Measurements from ENCODE around the gene CPEB2.

Gene CPEB2

DNA sequence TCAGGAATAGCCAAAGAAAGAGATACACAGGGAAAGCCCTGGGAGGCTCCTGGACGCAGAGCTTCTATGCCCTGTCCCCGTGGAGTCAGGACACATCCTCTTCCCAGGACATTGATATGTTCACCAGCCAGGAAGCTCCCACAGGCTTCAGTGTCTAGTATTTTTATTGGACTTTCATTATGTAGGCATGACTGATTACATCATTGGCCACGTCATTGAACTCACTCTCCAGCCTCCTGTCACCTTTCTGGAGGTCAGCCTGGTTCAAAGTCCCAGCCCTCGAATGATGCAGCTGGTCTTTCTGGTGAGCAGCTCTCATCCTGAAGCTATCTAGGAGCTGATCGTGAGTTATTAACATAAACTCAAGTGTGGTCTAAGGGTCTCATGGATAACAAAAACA is 104.1 kb downstream of the CPEB2 start:
- H2BK12ac ChIP-seq (ENCODE audit: low read length) = no peak overlapping the region
- no peak overlapping the region for H3K4me3 ChIP-seq (ENCODE audit: low read length in 2 of 2)
- H3K14ac ChIP-seq (ENCODE audit: low read length) = no peak overlapping the region
- no peak overlapping the region for H3K18ac ChIP-seq (ENCODE audit: low read length)
- no peak overlapping the region for H3K27ac ChIP-seq (replicated peaks; ENCODE audit: low read length)
- H3K9me3 ChIP-seq (replicated peaks in 1 of 2; ENCODE audit: control insufficient read depth in 2 of 2, insufficient read depth in 1 of 2, low read depth in 1 of 2, low read length in 2 of 2) = no peaks in the 10 kb centered on the region
- no peak overlapping the region for H4K8ac ChIP-seq (ENCODE audit: low read depth, low read length)
- DNase-seq (ENCODE audit: low spot score) = no peak
- no peak overlapping the region for H2BK15ac ChIP-seq (ENCODE audit: low read length)
- no peak overlapping the region for H4K91ac ChIP-seq (ENCODE audit: low read depth, low read length, poor library complexity)
- H3K9ac ChIP-seq (ENCODE audit: low read depth, low read length, poor library complexity) = no peak overlapping the region
- no peak overlapping the region for H2BK120ac ChIP-seq (ENCODE audit: low read depth, low read length)
- no peak overlapping the region for H3K4ac ChIP-seq (ENCODE audit: low read length)
- H3K79me1 ChIP-seq (ENCODE audit: low read depth, low read length) = no peaks in the 10 kb centered on the region
- H3K4me2 ChIP-seq (ENCODE audit: insufficient read depth, low read length, poor library complexity, severe bottlenecking) = no peak overlapping the region
- no peaks in the 10 kb centered on the region for H3K36me3 ChIP-seq (replicated peaks in 1 of 2; ENCODE audit: control insufficient read depth in 2 of 2, insufficient read depth in 2 of 2, low read length in 2 of 2)
- WGBS, 2 donors (ENCODE audit: extremely low coverage in 2 of 2, insufficient read length in 2 of 2, insufficient replicate concordance in 1 of 2) = no CpG with 5 or more reads among the region's 5 CpGs
- H3K23ac ChIP-seq (ENCODE audit: low read depth, low read length, poor library complexity) = no peak overlapping the region
- H3K27me3 ChIP-seq (ENCODE audit: control insufficient read depth in 3 of 3, insufficient read depth in 3 of 3, low read depth in 1 of 3, low read length in 3 of 3) = no peaks in the 10 kb centered on the region
- H2AFZ ChIP-seq (ENCODE audit: low read length) = no peak overlapping the region
- H2BK5ac ChIP-seq (ENCODE audit: low read length) = no peak overlapping the region
- no peaks in the 10 kb centered on the region for H3K4me1 ChIP-seq (ENCODE audit: control insufficient read depth in 2 of 2, insufficient read depth in 1 of 2, low read depth in 1 of 2, low read length in 2 of 2)
- no peak overlapping the region for H2AK5ac ChIP-seq (ENCODE audit: low read depth, low read length)

DNA sequence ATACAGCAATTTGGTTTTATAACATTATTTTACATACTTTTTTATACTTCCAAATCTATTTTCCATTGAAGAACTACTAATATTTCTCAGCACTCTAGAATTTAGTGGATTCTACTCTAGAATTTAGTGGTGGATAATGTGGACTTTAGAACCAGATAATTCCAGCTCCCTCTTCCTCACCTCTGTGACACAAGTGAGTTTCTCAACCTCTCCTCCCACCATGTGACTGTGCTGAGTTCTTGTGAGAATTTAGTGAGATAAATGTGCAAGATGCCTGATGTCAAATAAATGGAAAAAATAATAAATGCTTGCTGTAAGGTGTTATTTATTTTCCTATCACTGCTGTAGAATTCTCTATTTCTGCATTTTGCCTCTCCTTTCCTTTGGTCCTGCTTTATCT is 107.3 kb downstream of the CPEB2 start:
- Histone ChIP-seq H3K36me3 (replicated peaks in 1 of 2; ENCODE audit: control insufficient read depth in 2 of 2, insufficient read depth in 2 of 2, low read length in 2 of 2) (no peaks in the 10 kb centered on the region), H3K4me2 (ENCODE audit: insufficient read depth, low read length, poor library complexity, severe bottlenecking) (no peak overlapping the region), H2BK120ac (ENCODE audit: low read depth, low read length) (no peak overlapping the region), H3K23ac (ENCODE audit: low read depth, low read length, poor library complexity) (no peak overlapping the region), H3K27ac (replicated peaks; ENCODE audit: low read length) (no peak overlapping the region), H3K9ac (ENCODE audit: low read depth, low read length, poor library complexity) (no peak overlapping the region), H2BK5ac (ENCODE audit: low read length) (no peak overlapping the region), H3K4ac (ENCODE audit: low read length) (no peak overlapping the region), H3K79me1 (ENCODE audit: low read depth, low read length) (no peaks in the 10 kb centered on the region), H3K4me1 (ENCODE audit: control insufficient read depth in 2 of 2, insufficient read depth in 1 of 2, low read depth in 1 of 2, low read length in 2 of 2) (no peaks in the 10 kb centered on the region), H2AK5ac (ENCODE audit: low read depth, low read length) (no peak overlapping the region), H2AFZ (ENCODE audit: low read length) (no peak overlapping the region), H3K4me3 (ENCODE audit: low read length in 2 of 2) (no peak overlapping the region), H3K9me3 (replicated peaks in 1 of 2; ENCODE audit: control insufficient read depth in 2 of 2, insufficient read depth in 1 of 2, low read depth in 1 of 2, low read length in 2 of 2) (no peaks in the 10 kb centered on the region), H4K8ac (ENCODE audit: low read depth, low read length) (no peak overlapping the region), H2BK12ac (ENCODE audit: low read length) (no peak overlapping the region), H2BK15ac (ENCODE audit: low read length) (no peak overlapping the region), H3K18ac (ENCODE audit: low read length) (no peak overlapping the region), H3K14ac (ENCODE audit: low read length) (no peak overlapping the region), H3K27me3 (ENCODE audit: control insufficient read depth in 3 of 3, insufficient read depth in 3 of 3, low read depth in 1 of 3, low read length in 3 of 3) (no peaks in the 10 kb centered on the region), H4K91ac (ENCODE audit: low read depth, low read length, poor library complexity) (no peak overlapping the region)
- no peak for DNase-seq (ENCODE audit: low spot score)

DNA sequence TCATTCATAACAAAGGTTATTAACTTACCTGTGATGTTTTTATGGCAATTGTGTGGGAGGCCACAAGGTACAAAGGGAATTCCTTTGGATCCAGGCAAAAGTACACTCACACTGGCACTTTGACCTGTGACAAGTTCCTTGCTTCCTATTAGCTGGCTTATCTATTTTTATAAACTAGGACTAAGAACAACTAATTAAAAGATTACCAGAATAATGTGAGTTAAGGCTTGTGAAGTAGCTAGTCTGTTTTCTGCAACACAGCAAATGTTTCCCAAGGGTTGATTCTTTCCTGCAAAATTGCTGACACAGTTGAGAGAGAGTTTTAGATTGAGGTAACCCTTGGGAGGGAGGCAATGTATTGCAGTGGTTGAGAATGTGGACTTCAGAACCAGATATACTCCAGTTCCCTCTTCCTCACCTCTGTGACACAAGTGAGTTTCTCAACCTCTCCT is 107.9 kb downstream of the CPEB2 start:
- H4K91ac ChIP-seq (ENCODE audit: low read depth, low read length, poor library complexity) = no peak overlapping the region
- no peak overlapping the region for H3K27ac ChIP-seq (replicated peaks; ENCODE audit: low read length)
- H3K4me3 ChIP-seq (ENCODE audit: low read length in 2 of 2) = no peak overlapping the region
- no peaks in the 10 kb centered on the region for H3K4me1 ChIP-seq (ENCODE audit: control insufficient read depth in 2 of 2, insufficient read depth in 1 of 2, low read depth in 1 of 2, low read length in 2 of 2)
- H3K4me2 ChIP-seq (ENCODE audit: insufficient read depth, low read length, poor library complexity, severe bottlenecking) = no peak overlapping the region
- H2BK12ac ChIP-seq (ENCODE audit: low read length) = no peak overlapping the region
- H4K8ac ChIP-seq (ENCODE audit: low read depth, low read length) = no peak overlapping the region
- no peak overlapping the region for H2BK15ac ChIP-seq (ENCODE audit: low read length)
- no peak overlapping the region for H3K14ac ChIP-seq (ENCODE audit: low read length)
- no peak overlapping the region for H2AFZ ChIP-seq (ENCODE audit: low read length)
- H2BK120ac ChIP-seq (ENCODE audit: low read depth, low read length) = no peak overlapping the region
- H3K9ac ChIP-seq (ENCODE audit: low read depth, low read length, poor library complexity) = no peak overlapping the region
- no peak overlapping the region for H3K18ac ChIP-seq (ENCODE audit: low read length)
- no peak overlapping the region for H2BK5ac ChIP-seq (ENCODE audit: low read length)
- H3K4ac ChIP-seq (ENCODE audit: low read length) = no peak overlapping the region
- H3K36me3 ChIP-seq (replicated peaks in 1 of 2; ENCODE audit: control insufficient read depth in 2 of 2, insufficient read depth in 2 of 2, low read length in 2 of 2) = no peaks in the 10 kb centered on the region
- no peak overlapping the region for H3K23ac ChIP-seq (ENCODE audit: low read depth, low read length, poor library complexity)
- H2AK5ac ChIP-seq (ENCODE audit: low read depth, low read length) = no peak overlapping the region
- H3K27me3 ChIP-seq (ENCODE audit: control insufficient read depth in 3 of 3, insufficient read depth in 3 of 3, low read depth in 1 of 3, low read length in 3 of 3) = no peaks in the 10 kb centered on the region
- H3K79me1 ChIP-seq (ENCODE audit: low read depth, low read length) = no peaks in the 10 kb centered on the region
- DNase-seq (ENCODE audit: low spot score) = no peak
- H3K9me3 ChIP-seq (replicated peaks in 1 of 2; ENCODE audit: control insufficient read depth in 2 of 2, insufficient read depth in 1 of 2, low read depth in 1 of 2, low read length in 2 of 2) = no peaks in the 10 kb centered on the region

DNA sequence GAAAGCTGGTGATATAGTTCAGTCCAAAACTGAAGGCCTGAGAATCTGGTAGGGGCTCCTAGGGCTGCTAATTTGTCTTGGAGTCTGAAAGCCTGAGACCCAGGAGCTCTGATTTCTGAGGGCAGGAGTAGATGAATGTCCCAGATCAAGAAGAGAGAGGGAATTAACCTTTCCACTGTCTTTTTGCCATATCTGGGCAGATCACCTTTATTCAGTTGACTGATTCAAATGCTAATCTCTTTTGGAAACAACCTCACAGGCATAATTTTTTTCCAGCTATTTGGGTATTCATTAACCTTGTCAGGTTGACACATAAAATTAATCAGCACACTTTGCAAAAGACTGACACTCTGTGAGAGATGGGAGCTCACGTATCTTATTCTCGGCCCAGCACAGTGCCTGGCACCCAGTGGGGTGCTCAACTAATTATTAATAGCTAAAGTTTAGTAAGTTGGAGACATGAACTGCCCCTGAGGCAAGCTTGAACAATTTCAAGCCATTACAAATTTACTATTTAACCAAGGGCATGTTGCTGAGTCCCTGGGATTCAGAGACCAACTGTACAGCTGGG is 114.3 kb downstream of the CPEB2 start:
- Histone ChIP-seq H2AFZ (ENCODE audit: low read length) (no peak overlapping the region), H2BK120ac (ENCODE audit: low read depth, low read length) (no peak overlapping the region), H3K27ac (replicated peaks; ENCODE audit: low read length) (no peak overlapping the region), H2AK5ac (ENCODE audit: low read depth, low read length) (no peak overlapping the region), H2BK12ac (ENCODE audit: low read length) (no peak overlapping the region), H3K79me1 (ENCODE audit: low read depth, low read length) (no peaks in the 10 kb centered on the region), H3K9me3 (replicated peaks in 1 of 2; ENCODE audit: control insufficient read depth in 2 of 2, insufficient read depth in 1 of 2, low read depth in 1 of 2, low read length in 2 of 2) (no peaks in the 10 kb centered on the region), H3K4me1 (ENCODE audit: control insufficient read depth in 2 of 2, insufficient read depth in 1 of 2, low read depth in 1 of 2, low read length in 2 of 2) (peaks cover 0 to 1% of the 10 kb centered on the region in 2 donors), H3K9ac (ENCODE audit: low read depth, low read length, poor library complexity) (no peak overlapping the region), H3K36me3 (replicated peaks in 1 of 2; ENCODE audit: control insufficient read depth in 2 of 2, insufficient read depth in 2 of 2, low read length in 2 of 2) (no peaks in the 10 kb centered on the region), H2BK5ac (ENCODE audit: low read length) (no peak overlapping the region), H3K4ac (ENCODE audit: low read length) (no peak overlapping the region), H3K4me2 (ENCODE audit: insufficient read depth, low read length, poor library complexity, severe bottlenecking) (no peak overlapping the region), H3K4me3 (ENCODE audit: low read length in 2 of 2) (no peak overlapping the region), H3K14ac (ENCODE audit: low read length) (no peak overlapping the region), H3K18ac (ENCODE audit: low read length) (no peak overlapping the region), H3K27me3 (ENCODE audit: control insufficient read depth in 3 of 3, insufficient read depth in 3 of 3, low read depth in 1 of 3, low read length in 3 of 3) (no peaks in the 10 kb centered on the region), H3K23ac (ENCODE audit: low read depth, low read length, poor library complexity) (no peak overlapping the region), H4K91ac (ENCODE audit: low read depth, low read length, poor library complexity) (no peak overlapping the region), H4K8ac (ENCODE audit: low read depth, low read length) (no peak overlapping the region), H2BK15ac (ENCODE audit: low read length) (no peak overlapping the region)
- no peak for DNase-seq (ENCODE audit: low spot score)
- no CpG with 5 or more reads among the region's 2 CpGs for WGBS, 2 donors (ENCODE audit: extremely low coverage in 2 of 2, insufficient read length in 2 of 2, insufficient replicate concordance in 1 of 2)
